ENCODE measurements around the gene CUX1. TPM values are rescaled to one million over a fixed set of nuclear protein-coding genes. Genes with fewer than 3 reads are reported as not detected.

Gene CUX1
- total and polyA plus RNA-seq, 12 donors = 34.5 to 176 (median 145) TPM

DNA sequence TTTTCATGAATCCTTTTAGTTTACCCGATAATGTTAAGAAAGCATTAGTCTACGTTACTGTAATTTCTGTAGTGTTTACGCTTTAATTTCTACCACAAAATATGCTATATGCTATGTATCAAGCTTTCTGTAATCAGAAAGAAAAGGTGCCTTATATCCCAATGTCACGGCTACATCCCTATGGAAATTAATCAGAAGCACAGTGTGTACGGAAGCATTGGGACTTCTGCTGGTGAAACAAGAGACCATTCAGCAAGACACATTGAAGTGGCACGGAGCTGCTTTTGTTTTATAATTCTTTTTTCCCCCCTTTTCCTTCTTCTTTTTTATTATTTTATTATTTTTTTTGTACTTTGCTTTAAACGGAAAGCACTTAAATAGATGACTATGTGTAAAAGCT is 438.1 kb downstream of the CUX1 start:
- no peaks in the 10 kb centered on the region for H3K4me1 ChIP-seq
- H3K27ac ChIP-seq = no peak overlapping the region
- peaks cover 0 to 16% (median 0%) of the 10 kb centered on the region in 9 donors for H3K36me3 ChIP-seq
- intact Hi-C loops (cut with DNase I) = no loop called here
- ATAC-seq (no peak), DNase-seq (no peak)
- no peaks in the 10 kb centered on the region for H3K9me3 ChIP-seq
- TF ChIP-seq, protein P1, sequence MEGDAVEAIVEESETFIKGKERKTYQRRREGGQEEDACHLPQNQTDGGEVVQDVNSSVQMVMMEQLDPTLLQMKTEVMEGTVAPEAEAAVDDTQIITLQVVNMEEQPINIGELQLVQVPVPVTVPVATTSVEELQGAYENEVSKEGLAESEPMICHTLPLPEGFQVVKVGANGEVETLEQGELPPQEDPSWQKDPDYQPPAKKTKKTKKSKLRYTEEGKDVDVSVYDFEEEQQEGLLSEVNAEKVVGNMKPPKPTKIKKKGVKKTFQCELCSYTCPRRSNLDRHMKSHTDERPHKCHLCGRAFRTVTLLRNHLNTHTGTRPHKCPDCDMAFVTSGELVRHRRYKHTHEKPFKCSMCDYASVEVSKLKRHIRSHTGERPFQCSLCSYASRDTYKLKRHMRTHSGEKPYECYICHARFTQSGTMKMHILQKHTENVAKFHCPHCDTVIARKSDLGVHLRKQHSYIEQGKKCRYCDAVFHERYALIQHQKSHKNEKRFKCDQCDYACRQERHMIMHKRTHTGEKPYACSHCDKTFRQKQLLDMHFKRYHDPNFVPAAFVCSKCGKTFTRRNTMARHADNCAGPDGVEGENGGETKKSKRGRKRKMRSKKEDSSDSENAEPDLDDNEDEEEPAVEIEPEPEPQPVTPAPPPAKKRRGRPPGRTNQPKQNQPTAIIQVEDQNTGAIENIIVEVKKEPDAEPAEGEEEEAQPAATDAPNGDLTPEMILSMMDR (IDR thresholded peaks at IDR 0.05) = no peak
- no peaks in the 10 kb centered on the region for H3K27me3 ChIP-seq
- WGBS, 2 donors = 93 to 96% methylated on average over 7 of the region's 7 CpGs
- no peak overlapping the region for H3K4me3 ChIP-seq

- Histone ChIP-seq H3K9me3 (no peaks in the 10 kb centered on the region), H3K27me3 (no peaks in the 10 kb centered on the region), H3K36me3 (peaks cover 0 to 15% (median 0%) of the 10 kb centered on the region in 9 donors), H3K4me1 (peaks cover 0 to 1% (median 0%) of the 10 kb centered on the region in 9 donors), H3K4me3 (no peak overlapping the region), H3K27ac (no peak overlapping the region)
- WGBS, 2 donors = 92 to 94% methylated on average over 15 of the region's 15 CpGs
- ATAC-seq = no peak
- intact Hi-C loops (cut with DNase I) = no loop called here
- TF ChIP-seq, protein P1 (IDR thresholded peaks at IDR 0.05) = no peak
- DNase-seq = no peak
These were observed 438.5 kb downstream of the CUX1 start for GRCh38 chr7:102255916-102256315.

- peaks cover 0 to 5% (median 0%) of the 10 kb centered on the region in 9 donors for H3K36me3 ChIP-seq
- DNase-seq = no peak
- no peaks in the 10 kb centered on the region for H3K9me3 ChIP-seq
- intact Hi-C loops (cut with DNase I) = no loop called here
- no peaks in the 10 kb centered on the region for H3K27me3 ChIP-seq
- ATAC-seq = no peak
- TF ChIP-seq, protein P1 (IDR thresholded peaks at IDR 0.05) = no peak
- H3K4me3 ChIP-seq = no peak overlapping the region
- H3K27ac ChIP-seq = no peak overlapping the region
- WGBS, 2 donors = 93 to 94% methylated on average over 25 of the region's 25 CpGs
- peaks cover 0 to 5% (median 0%) of the 10 kb centered on the region in 9 donors for H3K4me1 ChIP-seq
These were observed 440.8 kb downstream of the CUX1 start for GRCh38 chr7:102258073-102258748.

DNA sequence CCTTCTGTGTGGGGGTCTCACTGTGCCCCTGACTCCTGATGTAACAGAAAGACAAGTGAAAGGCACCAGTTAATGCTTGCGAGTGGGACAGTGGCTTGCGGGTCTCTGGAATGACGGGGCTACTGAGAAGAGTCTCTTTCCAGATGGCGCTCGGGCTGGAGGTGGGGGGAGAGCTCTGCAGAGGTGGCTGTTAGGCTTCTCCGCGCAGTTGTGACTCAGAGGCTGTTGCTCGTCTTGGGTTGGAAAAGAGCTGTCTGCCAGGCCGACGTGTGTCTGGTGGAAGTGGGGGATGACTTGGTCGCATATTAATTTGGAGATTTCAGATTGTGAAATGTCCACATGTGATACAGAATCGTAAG is 441.3 kb downstream of the CUX1 start:
- Histone ChIP-seq H3K36me3 (no peaks in the 10 kb centered on the region), H3K4me1 (peaks cover 0 to 5% (median 0%) of the 10 kb centered on the region in 9 donors), H3K4me3 (no peak overlapping the region), H3K27me3 (no peaks in the 10 kb centered on the region), H3K9me3 (no peaks in the 10 kb centered on the region), H3K27ac (no peak overlapping the region)
- ATAC-seq = no peak
- intact Hi-C loops (cut with DNase I) = no loop called here
- WGBS, 2 donors = 79 to 84% methylated on average over 12 of the region's 12 CpGs
- no peak for DNase-seq
- TF ChIP-seq, protein P1 (IDR thresholded peaks at IDR 0.05) = no peak

Data from heart right ventricle (tissue), 16 donors.